Osteoblast (primary cell): ENCODE results near the gene RGL2. TPM values are rescaled to one million over a fixed set of nuclear protein-coding genes. Genes with fewer than 3 reads are reported as not detected.

Experiments
- DNase-seq: peaks from one replicate; pipeline ENCODE4 v3.0.0; 2011; ENCODE audit warnings: low spot score, mixed read lengths; ENCODE audit not compliant: insufficient read length; ENCODE audit errors: missing footprints
- H2AFZ ChIP-seq: 2 replicates; pipeline ENCODE4 v1.6.0; 2011; ENCODE audit warnings: mild to moderate bottlenecking, low read length
- H3K27ac ChIP-seq: 2 replicates; pipeline ENCODE4 v1.5.1; 2011; ENCODE audit warnings: mild to moderate bottlenecking, low read depth, low read length, moderate library complexity
- H3K27me3 ChIP-seq: 2 replicates; pipeline ENCODE4 v1.6.0; 2012; ENCODE audit warnings: mild to moderate bottlenecking, control low read depth, inconsistent platforms, low read length, moderate library complexity; ENCODE audit not compliant: insufficient read depth
- H3K36me3 ChIP-seq: 2 replicates; pipeline ENCODE4 v1.5.1; 2011; ENCODE audit warnings: mild to moderate bottlenecking, low read length, control low read depth, moderate library complexity; ENCODE audit not compliant: insufficient read depth
- H3K4me1 ChIP-seq: 2 replicates; pipeline ENCODE4 v1.5.1; 2011; ENCODE audit warnings: mild to moderate bottlenecking, low read length, control low read depth, moderate library complexity; ENCODE audit not compliant: insufficient read depth
- H3K4me2 ChIP-seq: 2 replicates; pipeline ENCODE4 v1.6.0; 2011; ENCODE audit warnings: mild to moderate bottlenecking, low read length; ENCODE audit not compliant: insufficient read depth
- H3K4me3 ChIP-seq: fragments of 200-600 bp; sonication (generic); 3 replicates; pipeline ENCODE4 v1.5.1; 2012; ENCODE audit warnings: mild to moderate bottlenecking, low read length, inconsistent platforms; ENCODE audit not compliant: insufficient read depth
- H3K79me2 ChIP-seq: 2 replicates; pipeline ENCODE4 v1.6.0; 2012; ENCODE audit warnings: mild to moderate bottlenecking, low read length, control low read depth, inconsistent platforms; ENCODE audit not compliant: insufficient read depth
- H3K9me3 ChIP-seq: 2 replicates; pipeline ENCODE4 v1.5.1; 2011; ENCODE audit warnings: low read depth, low read length, control low read depth
- H4K20me1 ChIP-seq: 2 replicates; pipeline ENCODE4 v1.6.0; 2012; ENCODE audit warnings: mild to moderate bottlenecking, low read length, control low read depth; ENCODE audit not compliant: insufficient read depth
- CTCF ChIP-seq: IDR thresholded peaks from 2 replicates; pipeline ENCODE4 v1.5.1; 2011; ENCODE audit warnings: mild to moderate bottlenecking, low read depth, low read length, moderate library complexity; ENCODE audit errors: extremely low read depth
- total RNA-seq: library from RNA; depleted of rRNA; stranded (reverse); fragments of >200 nt; gene quantifications from 2 replicates; pipeline ENCODE4 v1.2.3, GENCODE V29; 2012

RGL2 gene
- total RNA-seq, 1 donor = 35.5 TPM

DNA sequence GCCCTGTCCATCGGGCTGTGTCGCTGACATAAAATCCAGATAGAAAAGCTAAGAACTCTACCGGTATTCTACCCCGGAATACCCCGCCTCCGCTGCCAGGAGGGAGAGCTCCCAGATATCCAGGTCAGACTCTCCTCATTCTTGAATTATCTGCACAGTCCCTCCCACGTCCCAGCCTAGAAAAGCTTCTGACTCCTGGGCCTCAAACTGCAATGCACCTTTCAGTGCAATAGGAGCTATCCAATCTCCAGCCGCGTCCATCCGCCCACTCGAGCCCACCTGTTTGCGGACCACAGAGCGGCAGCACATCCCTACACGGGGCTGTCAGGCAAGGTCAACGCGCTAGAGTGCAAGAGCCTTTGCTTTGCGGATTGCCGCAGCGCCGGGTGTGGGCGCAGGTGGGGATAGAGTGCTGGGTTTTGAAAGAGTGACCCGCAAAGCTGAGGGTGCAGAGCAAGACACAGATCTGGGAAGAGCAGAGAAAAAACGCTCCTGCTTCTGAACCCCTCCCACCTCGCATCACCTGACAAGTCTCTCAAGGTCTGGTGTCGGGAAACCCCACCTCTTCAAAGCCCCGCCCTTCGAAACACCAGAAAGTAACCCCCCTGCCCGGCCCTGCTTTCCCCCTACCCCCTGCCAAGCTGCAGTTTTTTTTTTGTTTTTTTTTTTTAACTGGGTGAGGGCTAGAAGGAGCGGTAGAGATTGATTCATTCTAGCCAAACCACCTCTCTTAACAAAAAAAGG lies 13.8 kb upstream of the RGL2 start:
- H3K4me2 ChIP-seq = peak overlapping the region; percentile 87
- no peaks in the 10 kb centered on the region for H3K27me3 ChIP-seq
- no peaks in the 10 kb centered on the region for H3K9me3 ChIP-seq
- no peak for TF ChIP-seq CTCF
- H3K79me2 ChIP-seq = peaks cover 63% of the 10 kb centered on the region
- peak overlapping the region; percentile 95 for H3K27ac ChIP-seq
- DNase-seq = peak; percentile 86
- peak overlapping the region; percentile 99 for H3K4me3 ChIP-seq
- H3K36me3 ChIP-seq = peaks cover 7% of the 10 kb centered on the region
- H4K20me1 ChIP-seq = peaks cover 27% of the 10 kb centered on the region
- H3K4me1 ChIP-seq = peaks cover 22% of the 10 kb centered on the region
- no peak overlapping the region for H2AFZ ChIP-seq

DNA sequence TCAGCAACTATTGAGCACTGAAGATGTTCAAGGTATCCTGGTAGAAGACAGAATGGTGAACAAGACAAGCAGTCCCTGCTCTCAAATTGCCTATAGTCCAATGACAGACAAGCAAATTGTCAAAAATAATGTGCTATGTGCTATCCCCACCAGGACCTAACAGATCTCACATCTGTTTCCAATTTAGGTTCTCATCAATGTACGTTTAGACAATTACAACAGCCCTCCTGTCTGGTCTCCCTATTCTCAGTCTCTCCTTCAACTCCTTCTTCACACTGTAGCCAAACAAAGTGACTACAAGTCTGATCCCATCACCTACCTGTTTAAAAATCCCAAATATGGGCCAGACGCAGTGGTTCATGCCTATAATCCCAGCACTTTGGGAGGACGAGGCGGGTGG lies 7.6 kb upstream of the RGL2 start:
- no peak overlapping the region for H3K4me3 ChIP-seq
- no peaks in the 10 kb centered on the region for H3K9me3 ChIP-seq
- H2AFZ ChIP-seq = no peak overlapping the region
- peaks cover 33% of the 10 kb centered on the region for H3K36me3 ChIP-seq
- peak; percentile 44 for DNase-seq
- no peak overlapping the region for H3K4me2 ChIP-seq
- peaks cover 68% of the 10 kb centered on the region for H3K79me2 ChIP-seq
- H3K27ac ChIP-seq = no peak overlapping the region
- H3K4me1 ChIP-seq = no peaks in the 10 kb centered on the region
- H3K27me3 ChIP-seq = no peaks in the 10 kb centered on the region
- no peak for TF ChIP-seq CTCF
- peaks cover 18% of the 10 kb centered on the region for H4K20me1 ChIP-seq

- Histone ChIP-seq H3K27me3 (no peaks in the 10 kb centered on the region), H4K20me1 (peaks cover 12% of the 10 kb centered on the region), H3K36me3 (peaks cover 30% of the 10 kb centered on the region), H3K4me2 (no peak overlapping the region), H3K9me3 (no peaks in the 10 kb centered on the region), H2AFZ (no peak overlapping the region), H3K4me3 (no peak overlapping the region), H3K4me1 (no peaks in the 10 kb centered on the region), H3K79me2 (peaks cover 65% of the 10 kb centered on the region), H3K27ac (no peak overlapping the region)
- peak; percentile 4 for DNase-seq
- TF ChIP-seq CTCF = no peak
Measured at GRCh38 chr6:33305052-33305451, 6.3 kb upstream of the RGL2 start.

GRCh38 chr6:33304216-33304615 lies 5.5 kb upstream of the RGL2 start:
- no peak for TF ChIP-seq CTCF
- H3K9me3 ChIP-seq = no peaks in the 10 kb centered on the region
- H3K79me2 ChIP-seq = peaks cover 62% of the 10 kb centered on the region
- no peak for DNase-seq
- H3K27ac ChIP-seq = no peak overlapping the region
- no peak overlapping the region for H2AFZ ChIP-seq
- H3K4me1 ChIP-seq = no peaks in the 10 kb centered on the region
- H3K4me3 ChIP-seq = no peak overlapping the region
- H3K4me2 ChIP-seq = no peak overlapping the region
- H3K27me3 ChIP-seq = no peaks in the 10 kb centered on the region
- peaks cover 12% of the 10 kb centered on the region for H4K20me1 ChIP-seq
- H3K36me3 ChIP-seq = peaks cover 30% of the 10 kb centered on the region
